HG03060 (cell line): ENCODE data around the gene TMED3.

Experiments
- ATAC-seq: cut with Tn5 transposase; IDR thresholded peaks from one replicate; pipeline ENCODE4 v1.9.1; 2021; ENCODE audit warnings: low read depth, moderate number of reproducible peaks; ENCODE audit not compliant: unreplicated experiment

TMED3 gene

DNA sequence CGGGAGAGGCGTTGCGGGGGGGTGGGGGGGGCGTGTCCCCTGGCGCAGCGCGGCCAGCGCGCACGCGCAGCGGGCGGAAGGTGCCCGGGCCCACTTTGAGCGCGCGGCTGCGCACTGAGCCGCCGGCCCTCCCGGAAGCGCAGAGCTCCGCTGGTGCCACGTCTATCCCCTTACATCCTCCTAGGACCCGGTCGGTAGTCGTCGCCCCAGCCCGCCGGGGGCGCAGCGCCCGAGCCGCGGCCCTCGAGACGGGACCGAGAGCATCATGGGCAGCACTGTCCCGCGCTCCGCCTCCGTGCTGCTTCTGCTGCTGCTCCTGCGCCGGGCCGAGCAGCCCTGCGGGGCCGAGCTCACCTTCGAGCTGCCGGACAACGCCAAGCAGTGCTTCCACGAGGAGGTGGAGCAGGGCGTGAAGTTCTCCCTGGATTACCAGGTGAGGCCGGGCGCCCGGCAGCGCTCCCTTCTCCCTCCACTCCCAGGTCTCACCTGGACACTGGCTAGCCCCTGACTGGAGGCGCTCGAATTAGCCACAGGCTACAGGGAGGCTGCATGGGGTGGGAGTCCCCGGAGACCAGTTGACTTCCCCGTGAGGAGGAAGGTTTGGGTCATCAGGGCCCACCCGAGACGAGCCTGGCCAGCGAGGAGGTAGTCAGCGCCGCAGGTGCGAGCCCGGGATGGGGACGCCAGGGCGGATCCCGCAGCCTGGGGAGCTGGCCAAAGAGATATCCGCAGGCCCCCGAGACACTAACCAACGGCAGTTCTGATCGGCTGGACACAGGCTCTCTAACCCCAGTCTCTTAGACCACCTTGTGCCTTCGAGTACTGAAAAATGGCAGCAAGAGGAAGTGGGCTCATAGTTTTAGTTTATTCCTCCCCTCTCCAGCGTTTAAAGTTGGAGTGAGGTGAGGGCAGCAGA is at the start of gene TMED3:
Gene TMED3, plus strand, starts transcription at position 128 of the 916 bp plus-strand sequence. Its CDS starts 138 bp downstream, at position 266.
- peak; percentile 50 for ATAC-seq

DNA sequence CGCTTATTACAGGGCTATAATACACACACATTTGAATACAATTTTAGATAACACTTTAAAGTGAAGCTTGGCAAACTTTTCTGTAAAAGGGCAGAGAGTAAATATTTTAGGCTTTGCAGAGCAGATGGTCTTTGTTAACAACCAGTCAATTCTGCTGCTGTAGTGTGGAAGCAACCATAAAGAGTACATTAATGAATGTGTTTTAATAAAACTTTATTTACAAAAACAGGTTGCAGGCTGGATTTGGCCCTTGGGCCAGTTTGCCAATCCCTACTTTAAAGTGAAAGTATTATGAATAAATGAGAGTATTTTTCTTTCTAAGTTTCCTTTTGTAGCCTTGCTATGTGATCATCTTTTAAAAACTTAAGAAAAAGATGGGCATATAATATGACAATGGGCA is 49.1 kb upstream of the TMED3 start:
- no peak for ATAC-seq

DNA sequence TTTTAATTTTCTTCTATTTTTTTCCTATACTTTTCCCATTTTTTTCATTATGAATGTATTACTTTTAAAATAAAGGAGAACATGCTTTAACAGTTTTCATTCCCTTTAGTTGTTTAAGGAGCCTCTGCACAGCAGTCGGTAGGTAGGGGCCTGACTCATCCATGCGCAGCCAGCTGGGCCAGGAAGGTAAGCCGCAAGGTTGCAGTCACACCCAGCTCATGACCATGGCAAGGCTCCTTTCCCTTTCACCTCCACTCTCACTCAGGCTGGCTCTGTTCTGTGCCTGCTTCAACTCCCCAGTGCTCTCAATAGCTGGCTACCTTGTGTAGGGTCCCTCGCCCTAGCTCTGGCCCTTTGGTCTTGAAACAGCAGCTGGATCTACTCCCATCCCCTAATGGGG is 45.7 kb upstream of the TMED3 start:
- no peak for ATAC-seq

DNA sequence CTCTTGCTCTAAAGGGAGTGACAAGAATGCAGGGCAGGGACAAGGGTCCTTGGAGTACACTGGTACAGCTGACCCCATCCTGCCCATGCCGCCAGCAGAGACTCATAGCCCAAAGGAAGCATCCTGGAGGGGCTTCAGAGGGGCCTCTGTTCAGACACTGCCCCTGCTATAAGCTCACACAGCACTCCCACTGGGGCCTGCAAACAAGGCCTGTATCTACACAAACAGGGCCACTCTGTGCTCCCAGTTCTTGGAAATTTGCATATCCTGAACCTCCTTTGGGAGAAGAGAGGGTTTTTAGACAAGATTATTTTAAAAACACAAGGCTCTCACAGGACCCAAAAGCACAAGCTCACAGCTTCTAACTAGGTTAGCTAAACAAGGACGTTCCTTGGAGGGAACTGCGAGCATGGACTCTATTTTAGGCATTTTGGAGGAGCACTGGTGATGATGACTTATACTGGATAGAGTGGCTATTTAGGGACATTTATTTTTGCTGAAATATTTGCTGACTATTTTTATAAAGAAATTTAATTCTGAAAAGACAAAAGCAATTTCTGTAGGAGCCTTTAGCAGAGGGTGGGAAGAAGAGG is 44.8 kb upstream of the TMED3 start:
- ATAC-seq, result no peak

DNA sequence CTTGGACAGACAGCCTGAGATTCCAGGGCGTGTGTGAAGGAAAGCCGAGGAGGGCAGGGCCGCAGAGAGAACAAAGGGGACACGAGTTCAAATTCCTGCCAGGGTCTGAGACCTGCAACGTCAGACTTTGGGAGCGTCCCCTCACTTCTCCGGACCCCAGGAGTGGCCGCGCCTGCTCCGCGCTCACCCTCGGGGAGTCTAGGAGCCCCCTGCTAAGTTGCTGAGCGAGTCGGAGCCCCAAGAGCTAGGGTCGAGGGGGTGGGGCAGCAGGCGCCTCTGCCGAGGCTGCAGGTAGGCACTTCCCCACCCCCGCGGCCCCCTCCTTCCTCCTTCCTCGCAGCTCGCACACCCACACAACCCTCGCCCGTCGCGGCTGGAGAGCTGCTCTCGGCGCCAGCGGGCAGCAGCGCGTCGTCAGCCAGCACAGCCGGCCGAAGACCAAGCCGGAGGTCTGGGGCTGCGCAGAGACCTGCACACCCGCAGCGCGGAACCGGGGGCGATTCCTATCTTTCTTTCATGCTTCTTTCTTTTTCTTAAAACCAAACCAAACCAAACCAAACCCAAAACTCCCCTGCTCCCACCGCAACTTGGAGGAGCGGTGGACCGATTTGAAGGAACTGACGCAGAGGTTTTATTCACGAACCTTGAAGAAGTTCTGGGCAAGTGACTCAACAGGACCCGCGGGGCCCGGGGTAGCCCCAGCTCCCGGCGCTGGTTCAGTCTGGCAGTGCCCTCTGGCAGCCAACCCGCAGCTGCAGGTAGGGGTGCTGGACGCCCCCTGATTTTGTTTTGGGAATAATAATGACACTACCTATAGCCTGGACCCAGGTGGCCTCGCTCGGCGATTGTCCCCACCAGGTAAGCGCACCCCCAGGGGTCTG is 28.3 kb upstream of the TMED3 start, which contains the start of gene ANKRD34C:
Gene ANKRD34C, plus strand, starts transcription at position 352 of the 881 bp plus-strand sequence. CDS start 10,563 bp downstream, outside the sequence.
- no peak for ATAC-seq

DNA sequence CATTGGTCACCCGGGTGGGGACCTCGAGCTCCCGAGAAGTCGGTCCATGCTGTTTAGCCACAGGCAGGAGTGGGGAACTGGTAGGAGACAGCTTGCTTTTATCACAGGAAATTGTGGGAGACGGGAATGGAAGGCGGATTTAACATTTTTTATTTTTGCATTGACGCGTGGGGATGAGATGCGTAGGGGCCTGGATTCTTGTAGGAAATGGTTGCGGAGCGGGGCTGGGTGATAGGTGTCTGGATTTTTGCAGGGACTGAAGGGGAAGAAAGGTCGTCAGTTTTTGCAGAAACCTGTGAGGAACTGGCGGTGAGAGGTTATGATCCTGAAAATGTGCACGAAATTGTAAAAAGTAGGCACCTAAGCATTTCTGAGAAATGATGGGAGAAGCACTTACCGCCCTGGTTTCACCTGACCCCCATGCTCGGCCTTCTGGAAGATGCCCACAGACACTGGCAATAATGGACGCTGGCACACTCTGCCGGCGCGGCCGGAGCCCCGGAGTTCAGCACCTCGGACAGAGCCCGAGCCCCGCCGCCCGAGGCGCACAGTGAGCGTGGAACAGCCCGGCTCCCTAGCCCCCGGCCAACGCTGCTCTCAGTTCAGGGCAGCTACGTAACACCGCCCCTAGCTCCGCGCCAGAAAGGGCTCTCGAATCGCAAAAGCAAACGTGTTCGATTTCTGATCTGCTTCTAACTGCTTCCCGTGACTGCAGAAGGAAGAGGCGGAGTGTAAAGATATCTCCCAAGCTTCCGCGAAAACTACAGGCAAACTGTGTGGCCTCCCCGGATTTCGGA is 27.5 kb upstream of the TMED3 start:
- no peak for ATAC-seq

DNA sequence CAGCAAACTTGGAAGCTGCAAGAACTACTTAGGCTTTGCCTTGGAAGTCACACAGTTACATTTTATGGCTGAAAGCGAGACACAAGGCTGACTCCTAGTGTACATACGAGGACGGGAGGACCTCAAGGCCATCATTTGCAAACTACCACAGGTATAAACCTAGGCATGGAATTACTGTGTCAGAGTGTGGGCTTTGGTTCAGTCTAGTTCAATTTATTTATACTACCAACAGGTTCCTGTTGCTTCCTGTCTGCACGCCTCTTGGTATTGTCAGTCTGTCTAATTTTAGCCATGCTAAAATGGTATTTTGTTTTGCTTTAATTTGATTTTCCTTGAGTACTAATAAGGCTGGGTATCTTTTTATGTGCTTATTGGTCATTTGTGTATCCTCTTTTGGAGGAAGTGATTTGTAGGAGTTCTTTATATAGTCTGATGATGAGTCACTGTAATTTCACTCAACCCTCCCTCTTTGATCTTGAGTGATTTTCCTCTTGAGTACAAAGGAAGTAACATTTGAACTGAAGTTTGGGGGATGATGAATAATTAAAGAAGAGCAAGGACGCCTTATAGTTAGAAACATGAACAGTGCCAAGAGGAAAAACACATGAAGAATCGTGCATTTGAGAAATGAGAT is 20.2 kb upstream of the TMED3 start:
- no peak for ATAC-seq

DNA sequence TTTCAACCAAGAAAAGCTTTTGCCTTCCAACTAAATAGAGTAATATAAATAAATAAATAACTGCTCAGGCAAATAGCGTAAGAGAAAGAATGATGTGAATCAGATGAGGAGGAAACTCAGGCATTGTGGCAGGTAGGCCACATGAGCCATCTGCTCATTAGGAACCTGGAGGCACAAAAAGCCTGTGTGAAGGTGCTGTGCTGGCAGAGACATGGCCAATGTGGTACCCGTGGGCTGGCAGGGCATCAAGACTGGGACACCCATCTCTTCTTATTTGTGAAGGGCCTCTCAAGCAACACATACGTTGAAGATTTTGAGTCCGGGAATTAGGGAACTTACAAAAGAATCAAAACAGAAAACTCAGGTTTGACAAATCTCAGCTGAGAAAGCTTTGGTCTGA is 18.9 kb upstream of the TMED3 start:
- no peak for ATAC-seq

DNA sequence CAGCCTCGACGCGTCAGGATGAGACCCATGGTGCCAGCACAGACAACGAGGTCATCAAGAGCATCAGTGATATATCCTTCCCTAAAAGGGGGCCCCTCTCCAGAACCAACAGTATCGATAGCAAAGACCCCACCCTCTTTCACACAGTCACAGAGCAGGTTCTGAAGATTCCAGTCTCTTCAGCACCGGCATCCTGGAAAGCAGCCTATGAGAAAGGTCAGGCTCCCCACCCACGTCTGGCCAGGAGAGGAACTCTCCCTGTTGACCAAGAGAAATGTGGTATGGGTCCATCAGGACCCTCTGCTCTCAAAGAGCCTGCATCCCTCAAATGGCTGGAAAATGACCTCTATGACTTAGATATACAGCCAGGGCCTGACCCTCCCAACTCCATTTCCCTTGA is 16.8 kb upstream of the TMED3 start:
- ATAC-seq, result no peak

DNA sequence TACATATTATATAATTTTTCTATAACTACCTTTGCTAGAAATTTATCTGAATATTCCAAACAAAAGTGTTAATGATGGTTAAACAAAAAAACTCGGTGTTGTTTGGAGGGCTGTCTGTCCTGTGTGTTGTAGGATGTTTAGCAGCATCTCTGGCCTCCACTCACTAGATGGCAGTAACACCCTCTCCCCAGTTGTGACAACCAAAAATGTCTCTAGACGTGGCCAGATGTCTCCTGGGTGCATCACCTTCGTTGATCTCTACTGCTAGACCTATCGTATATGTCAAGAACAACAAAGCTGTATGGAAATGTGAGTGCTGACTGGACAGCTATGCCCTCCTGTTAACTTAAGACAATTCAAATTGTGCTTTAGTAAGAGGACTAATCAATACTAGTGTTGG is 14.3 kb upstream of the TMED3 start:
- ATAC-seq, result no peak

DNA sequence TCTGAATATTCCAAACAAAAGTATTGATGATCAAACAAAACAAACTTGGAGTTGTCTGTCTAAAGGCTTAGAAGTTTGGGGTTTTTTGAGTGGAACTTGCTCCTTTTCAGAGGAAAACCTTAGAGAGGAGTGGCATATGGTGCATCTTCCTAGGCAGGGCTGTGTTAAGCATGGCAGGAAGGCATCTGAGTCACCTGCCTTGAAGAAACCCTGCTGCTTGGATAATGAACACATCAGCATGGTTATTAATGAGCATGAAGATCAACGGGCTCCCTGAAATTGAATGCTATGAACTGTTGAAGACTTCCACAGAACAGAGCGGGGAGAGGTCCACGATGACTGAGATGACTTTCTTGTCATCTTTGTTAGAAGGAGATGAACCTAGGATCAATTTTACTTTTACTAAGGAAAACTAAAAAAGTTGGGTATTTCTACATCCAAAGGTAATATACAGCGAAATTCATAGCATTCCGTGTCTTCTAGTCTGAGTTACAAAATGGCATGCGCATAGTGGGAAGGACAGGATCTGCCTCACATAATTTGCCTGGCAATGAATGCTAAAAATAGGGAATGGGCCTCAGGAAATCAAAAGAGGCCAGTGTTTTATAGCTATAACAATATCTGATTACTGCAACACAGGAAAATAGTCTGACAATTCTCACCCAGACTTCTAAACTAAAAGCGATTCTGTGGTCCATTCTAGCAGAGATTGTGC is 11.6 kb upstream of the TMED3 start:
- no peak for ATAC-seq

DNA sequence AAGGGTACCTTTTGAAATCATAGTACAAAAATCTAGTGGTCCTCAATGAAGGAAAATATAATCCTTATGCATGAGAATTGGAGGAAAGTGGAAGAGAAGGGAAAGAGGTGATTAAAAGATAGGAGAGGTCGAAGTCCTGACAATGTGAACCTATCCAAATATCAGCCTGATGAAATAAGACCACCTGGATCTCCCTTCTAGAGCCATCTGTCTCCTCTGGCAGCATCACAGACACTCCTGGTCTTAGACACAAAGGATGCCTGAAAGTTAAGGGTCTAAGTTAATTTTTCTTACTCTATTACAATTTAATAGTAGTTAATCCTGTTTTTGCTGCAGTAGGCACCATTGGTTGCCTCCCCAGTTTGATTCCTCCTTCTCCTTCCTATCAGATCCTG is 11.1 kb upstream of the TMED3 start:
- ATAC-seq, result no peak

DNA sequence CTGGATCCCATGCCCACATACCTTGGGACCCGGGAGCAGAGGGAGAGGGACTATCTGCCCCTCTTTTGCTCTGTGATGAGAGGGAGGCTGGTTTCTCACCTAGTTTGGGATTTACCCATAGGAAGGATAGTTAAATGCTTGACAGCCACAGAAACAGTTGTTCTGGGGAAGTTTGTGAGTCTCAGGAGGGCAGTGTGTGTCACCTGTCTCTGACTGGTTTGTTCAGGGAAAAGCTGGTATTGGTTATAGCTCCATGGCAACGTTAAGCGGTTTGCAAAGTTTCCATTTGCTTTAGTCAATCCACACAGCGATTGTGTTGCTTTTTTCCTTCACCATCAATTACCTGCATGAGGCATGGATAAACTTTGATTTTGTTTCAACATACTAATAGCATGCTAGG is 3.7 kb upstream of the TMED3 start:
- ATAC-seq, result no peak

DNA sequence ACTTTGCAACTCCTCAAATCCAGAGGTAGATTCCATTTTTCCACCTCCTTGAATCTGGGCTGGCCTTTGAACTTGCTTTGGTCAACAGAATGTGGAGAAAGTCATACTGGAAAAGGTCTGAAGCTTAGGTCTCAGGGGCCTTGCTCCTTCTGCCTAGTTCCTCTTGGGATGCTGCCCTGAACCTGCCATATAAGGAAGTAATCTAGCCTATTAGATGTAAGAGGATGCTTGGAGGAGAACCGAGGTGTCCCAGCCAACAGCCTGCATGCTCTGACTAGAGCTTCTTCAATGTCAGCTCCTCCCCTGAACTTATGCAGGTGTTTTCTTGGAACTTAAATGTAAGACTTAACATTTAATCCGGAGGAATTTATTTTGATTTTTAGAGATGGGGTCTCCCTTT is 2.0 kb upstream of the TMED3 start:
- no peak for ATAC-seq

DNA sequence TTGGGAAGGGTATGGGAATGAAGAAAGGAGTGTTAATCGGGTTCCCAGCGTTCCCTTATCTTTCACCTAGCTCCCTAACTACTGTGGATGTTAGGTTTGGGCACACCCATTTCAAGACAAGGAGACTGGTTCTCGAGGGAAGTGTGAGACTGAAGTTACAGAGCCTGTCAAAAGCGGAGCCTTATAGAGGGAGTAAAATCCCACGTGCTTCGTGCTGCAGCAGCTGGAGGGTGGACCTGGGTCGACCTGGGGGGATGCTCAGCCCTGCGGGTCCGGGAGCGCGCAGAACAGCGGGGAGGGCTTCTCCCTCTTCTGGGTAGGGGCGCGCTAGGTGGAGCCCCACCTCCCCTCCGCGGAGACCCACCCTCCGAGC is 314 bp upstream of the TMED3 start:
- no peak for ATAC-seq

DNA sequence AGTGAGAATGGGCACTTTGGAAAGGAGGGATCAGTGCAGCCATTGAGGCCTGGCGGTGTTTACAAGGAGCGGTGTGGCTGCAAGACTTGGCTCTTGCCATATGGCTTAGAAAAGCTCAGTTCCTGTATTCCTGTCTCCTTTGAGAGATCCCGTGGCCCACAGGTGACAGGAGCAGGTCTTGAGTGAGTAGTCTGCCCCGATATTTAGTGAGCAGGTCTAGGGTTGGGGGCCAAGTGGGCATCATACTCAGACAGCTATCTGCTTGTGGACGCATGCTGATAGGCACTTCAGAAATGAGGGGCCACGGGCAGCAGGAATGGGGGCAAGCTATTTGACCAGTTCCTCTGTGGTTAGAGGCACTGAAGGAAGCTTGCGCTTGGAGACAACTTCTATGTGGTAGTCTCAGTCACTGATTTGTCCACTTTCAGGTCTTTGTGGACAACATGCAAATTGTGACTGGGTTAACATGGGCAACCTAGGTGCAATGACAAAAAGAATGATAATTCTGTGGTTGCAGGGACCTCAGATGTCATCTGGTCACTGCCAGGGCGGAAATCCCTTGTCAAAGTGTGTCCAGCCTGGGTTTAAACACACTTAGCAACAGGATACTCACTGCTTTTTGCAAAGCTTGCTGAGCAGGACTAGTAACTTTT is 1.1 kb downstream of the TMED3 start:
- ATAC-seq, result no peak

DNA sequence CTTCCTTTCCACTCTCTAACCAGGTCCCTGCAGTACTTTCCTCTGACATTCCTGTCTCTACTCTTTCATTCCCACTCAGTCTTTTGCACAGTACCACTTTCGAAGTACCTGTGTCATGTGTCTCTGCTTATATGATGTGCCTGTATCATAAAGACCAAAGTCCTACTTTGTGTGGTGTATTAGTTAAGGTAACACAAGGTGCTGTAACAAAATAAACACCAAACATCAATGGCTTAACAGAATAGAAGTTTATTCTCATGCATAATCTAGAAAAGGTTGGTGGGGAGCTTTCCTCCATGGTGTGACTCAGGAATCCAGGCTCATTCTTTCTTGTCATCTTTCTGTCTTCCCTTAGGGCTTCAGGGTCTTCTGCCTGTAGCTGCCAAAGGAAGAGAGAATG is 3.3 kb downstream of the TMED3 start:
- no peak for ATAC-seq

DNA sequence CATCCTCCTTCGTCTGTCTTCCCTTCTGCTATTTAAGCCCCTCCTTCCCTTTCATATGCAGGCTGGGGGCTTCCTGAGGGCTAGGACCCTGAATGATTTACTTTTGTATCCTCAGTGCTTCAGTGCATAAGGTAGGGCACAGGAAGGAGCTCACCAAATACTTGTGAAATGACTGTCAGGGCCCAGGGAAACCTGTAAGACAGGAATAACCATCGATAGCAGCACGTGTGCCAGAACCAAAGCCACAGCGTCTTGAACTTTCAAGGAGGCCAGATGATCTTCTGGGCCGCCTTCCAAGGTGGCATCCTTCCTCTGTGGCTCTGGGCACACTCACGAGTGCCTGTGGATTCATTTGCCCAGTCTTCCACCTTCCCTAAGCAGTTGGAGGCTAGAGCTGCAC is 3.9 kb downstream of the TMED3 start:
- no peak for ATAC-seq
